Measurements from ENCODE around the gene GIMAP8.
"Not testable (repeated sequence)": the region's sequence is repeated elsewhere in the genome, so short reads cannot be mapped to it uniquely, and the experiment has no call there.

GIMAP8 gene

GRCh38 chr7:150519310-150519709 is 68.9 kb downstream of the GIMAP8 start:
- DNase-seq = no peak

- no peak for DNase-seq
These were observed 69.7 kb downstream of the GIMAP8 start for GRCh38 chr7:150520145-150520544.

GRCh38 chr7:150522931-150523330 is 72.5 kb downstream of the GIMAP8 start:
- DNase-seq = not testable (repeated sequence)

- no peak for DNase-seq
These were observed 73.6 kb downstream of the GIMAP8 start for GRCh38 chr7:150524018-150524417.

Measured in cortex of kidney (tissue), 1 donor.